Activated gamma-delta T cell (primary cell): ENCODE results near the gene LIM2.

Experiments used
- DNase-seq: peaks from one replicate; lab custom pipeline; 2025; lab: John Stamatoyannopoulos, UW

LIM2 gene

GRCh38 chr19:51339687-51340656 lies 47.8 kb downstream of the LIM2 start:
- peak; percentile 82 for DNase-seq

- DNase-seq, result no peak
Measured at GRCh38 chr19:51339313-51339686, 48.5 kb downstream of the LIM2 start.

GRCh38 chr19:51338563-51339312 lies 49.0 kb downstream of the LIM2 start:
- DNase-seq, result peak; percentile 66

GRCh38 chr19:51337861-51338562 lies 49.8 kb downstream of the LIM2 start:
- DNase-seq, result no peak

GRCh38 chr19:51337141-51337860 lies 50.5 kb downstream of the LIM2 start:
- no peak for DNase-seq

GRCh38 chr19:51333836-51334460 lies 53.8 kb downstream of the LIM2 start:
- no peak for DNase-seq

- DNase-seq, result no peak
Measured at GRCh38 chr19:51331716-51332115, 56.1 kb downstream of the LIM2 start.

- DNase-seq, result no peak
Measured at GRCh38 chr19:51331193-51331592, 56.6 kb downstream of the LIM2 start.

- DNase-seq, result no peak
Measured at GRCh38 chr19:51330366-51330765, 57.4 kb downstream of the LIM2 start.
